PC-3 (cell line): ENCODE measurements around the gene MED7. TPM values are rescaled to one million over a fixed set of nuclear protein-coding genes. Genes with fewer than 3 reads are reported as not detected.

ENCODE experiments used
- ATAC-seq: fragments of 200-7000 bp; cut with Tn5 transposase; 2 replicates; pipeline ENCODE4 v1.9.1; 2020; ENCODE audit warnings: mild to moderate bottlenecking, moderate library complexity
- BruUV-seq: library from RNA; stranded (reverse); fragments of 400-500 nt; replicated peaks from 2 replicates; lab custom pipeline; 2021; lab: Mats Ljungman, UMichigan
- CTCF ChIA-PET: fragments of 300-600 bp; sonication (Branson Sonifier 250); formaldehyde crosslinking; loops from one replicate; lab custom pipeline; 2022; ENCODE audit warnings: antibody characterized with exemption; lab: Charles Lee
- POLR2A ChIA-PET: fragments of 300-600 bp; sonication (Branson Sonifier 250); formaldehyde crosslinking; loops from one replicate; lab custom pipeline; 2022; ENCODE audit warnings: antibody characterized with exemption; ENCODE audit not compliant: unreplicated experiment; lab: Charles Lee
- DNase-seq: peaks from one replicate; pipeline ENCODE4 v3.0.0-alpha.2; 2015
- H2AFZ ChIP-seq: fragments of 300-600 bp; sonication (generic); 2 replicates; pipeline ENCODE4 v1.6.0; 2016; ENCODE audit warnings: antibody characterized with exemption, low read length
- H3F3A ChIP-seq: fragments of 300-600 bp; sonication (generic); one replicate; pipeline ENCODE4 v1.6.0; 2017; ENCODE audit warnings: antibody characterized with exemption, low read length, control low read depth, mild to moderate bottlenecking; ENCODE audit not compliant: unreplicated experiment
- H3K27ac ChIP-seq: fragments of 300-600 bp; sonication (generic); 2 replicates; pipeline ENCODE4 v1.5.1; 2016; ENCODE audit warnings: mild to moderate bottlenecking, low read length
- H3K27me3 ChIP-seq: fragments of 300-600 bp; sonication (generic); 2 replicates; pipeline ENCODE4 v1.6.1; 2016; ENCODE audit warnings: low read length, mixed read lengths
- H3K36me3 ChIP-seq: fragments of 300-600 bp; sonication (generic); 2 replicates; pipeline ENCODE4 v1.6.1; 2016; ENCODE audit warnings: low read depth, mixed run types, low read length, mixed read lengths
- H3K4me1 ChIP-seq: fragments of 300-600 bp; sonication (generic); 2 replicates; pipeline ENCODE4 v1.5.1; 2016; ENCODE audit warnings: low read length; ENCODE audit not compliant: insufficient read depth
- H3K4me2 ChIP-seq: fragments of 300-600 bp; sonication (generic); 2 replicates; pipeline ENCODE4 v1.6.0; 2016; ENCODE audit warnings: low read length
- H3K4me3 ChIP-seq: fragments of 300-600 bp; sonication (generic); 2 replicates; pipeline ENCODE4 v1.5.1; 2016; ENCODE audit warnings: mild to moderate bottlenecking, low read length, mixed read lengths
- H3K79me2 ChIP-seq: fragments of 300-600 bp; sonication (generic); 2 replicates; pipeline ENCODE4 v1.6.1; 2017; ENCODE audit warnings: low read length, mixed read lengths
- H3K9ac ChIP-seq: fragments of 300-600 bp; sonication (generic); 2 replicates; pipeline ENCODE4 v1.6.0; 2016; ENCODE audit warnings: mild to moderate bottlenecking, low read length
- H3K9me2 ChIP-seq: fragments of 300-600 bp; sonication (generic); replicated peaks from 2 replicates; pipeline ENCODE4 v1.6.1; 2016; ENCODE audit warnings: mixed run types, low read length, mixed read lengths
- H3K9me3 ChIP-seq: fragments of 300-600 bp; sonication (generic); 2 replicates; pipeline ENCODE4 v1.6.1; 2016; ENCODE audit warnings: low read length, mixed read lengths
- H4K20me1 ChIP-seq: fragments of 300-600 bp; sonication (generic); 2 replicates; pipeline ENCODE4 v1.6.1; 2016; ENCODE audit warnings: low read length, mixed read lengths
- CTCF ChIP-seq: fragments of 300-600 bp; sonication (generic); conservative IDR thresholded peaks from 2 replicates; pipeline ENCODE4 v1.5.1; 2017; ENCODE audit warnings: antibody characterized with exemption, low read depth, mild to moderate bottlenecking, low read length
- EZH2 ChIP-seq: fragments of 300-600 bp; sonication (generic); IDR thresholded peaks from one replicate; pipeline ENCODE4 v1.6.1; 2017; ENCODE audit warnings: antibody characterized with exemption, mild to moderate bottlenecking, low read length; ENCODE audit not compliant: unreplicated experiment
- EZH2phosphoT487 ChIP-seq: fragments of 300-600 bp; sonication (generic); IDR thresholded peaks from 2 replicates; pipeline ENCODE4 v1.6.1; 2018; ENCODE audit warnings: mild to moderate bottlenecking, antibody characterized with exemption, low read length, borderline replicate concordance
- intact Hi-C: fragments of 100-400 bp; cut with micrococcal nuclease; formaldehyde crosslinking; loops from 2 replicates; pipeline ENCODE4 v1.9.0; 2023
- total RNA-seq: library from RNA; depleted of rRNA; stranded (reverse); fragments of >200 nt; gene quantifications from 2 replicates; pipeline ENCODE4 v1.2.3, GENCODE V29; 2014

MED7 gene
- total RNA-seq, 1 experiment from 2014 or later: 14.8 TPM

- no peak overlapping the region for H3K4me3 ChIP-seq
- H3K9me3 ChIP-seq: no peaks in the 10 kb centered on the region
- H3K27me3 ChIP-seq: peaks cover 90% of the 10 kb centered on the region
- DNase-seq: no peak
- H3K4me1 ChIP-seq: no peaks in the 10 kb centered on the region
- no peaks in the 10 kb centered on the region for H3K79me2 ChIP-seq
- H3K36me3 ChIP-seq: no peaks in the 10 kb centered on the region
- ChIA-PET POLR2A (no interaction called here), CTCF (no interaction called here)
- no peak for ATAC-seq
- H2AFZ ChIP-seq: no peak overlapping the region
- no TSS peak for BruUV-seq
- H3K4me2 ChIP-seq: no peak overlapping the region
- no peaks in the 10 kb centered on the region for H3F3A ChIP-seq
- no peak overlapping the region for H3K9ac ChIP-seq
- no peak overlapping the region for H3K27ac ChIP-seq
- intact Hi-C loops: no loop called here
- no peaks in the 10 kb centered on the region for H4K20me1 ChIP-seq
- TF ChIP-seq EZH2 (no peak), CTCF (no peak), EZH2phosphoT487 (no peak)
- no peaks in the 10 kb centered on the region for H3K9me2 ChIP-seq
Observed at GRCh38 chr5:157184117-157184670, 41.5 kb upstream of the MED7 start.

GRCh38 chr5:157182143-157182757 lies 39.6 kb upstream of the MED7 start:
- no peak overlapping the region for H3K4me2 ChIP-seq
- no peak overlapping the region for H2AFZ ChIP-seq
- CTCF ChIA-PET: interaction anchor here (0.8 kb wide), 1 partner anchor 129 kb away, joined by 5 read pairs; no protein-coding TSS in a partner anchor
- intact Hi-C loops: no loop called here
- POLR2A ChIA-PET: no interaction called here
- H3K36me3 ChIP-seq: no peaks in the 10 kb centered on the region
- DNase-seq (no peak), ATAC-seq (no peak)
- H4K20me1 ChIP-seq: no peaks in the 10 kb centered on the region
- H3K9me2 ChIP-seq: no peaks in the 10 kb centered on the region
- BruUV-seq: no TSS peak
- no peak for TF ChIP-seq EZH2
- TF ChIP-seq CTCF: no peak
- no peak for TF ChIP-seq EZH2phosphoT487
- no peaks in the 10 kb centered on the region for H3F3A ChIP-seq
- H3K4me3 ChIP-seq: no peak overlapping the region
- H3K27ac ChIP-seq: no peak overlapping the region
- no peaks in the 10 kb centered on the region for H3K4me1 ChIP-seq
- no peaks in the 10 kb centered on the region for H3K79me2 ChIP-seq
- peaks cover 87% of the 10 kb centered on the region for H3K27me3 ChIP-seq
- no peaks in the 10 kb centered on the region for H3K9me3 ChIP-seq
- no peak overlapping the region for H3K9ac ChIP-seq
